ENCODE results near the gene GNPTG.

The GNPTG gene

DNA sequence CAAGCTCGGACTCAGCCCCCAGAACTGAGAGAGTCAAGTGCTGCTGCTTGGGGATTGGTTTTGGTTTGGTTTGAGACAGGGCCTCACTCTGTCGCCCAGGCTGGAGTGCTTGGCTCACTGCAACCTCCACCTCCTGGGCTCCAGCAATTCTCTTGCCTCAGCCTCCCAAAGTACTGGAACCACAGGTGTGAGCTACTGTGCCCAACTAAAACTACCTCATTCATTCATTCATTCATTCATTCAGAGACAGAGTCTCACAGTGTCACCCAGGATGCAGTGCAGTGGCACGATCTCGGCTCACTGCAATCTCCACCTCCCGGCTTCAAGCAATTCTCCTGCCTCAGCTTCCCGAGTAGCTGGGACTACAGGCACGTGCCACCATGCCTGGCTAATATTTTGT is 38.0 kb downstream of the GNPTG start:
- no peak overlapping the region for H3K4ac ChIP-seq (ENCODE audit: low read depth, low read length)
- H3K9ac ChIP-seq (ENCODE audit: low read length) = no peak overlapping the region
- whole genome bisulfite sequencing (ENCODE audit: extremely low coverage, insufficient coverage, insufficient read length) = no CpG with 5 or more reads among the region's 7 CpGs
- H3K4me1 ChIP-seq (ENCODE audit: control insufficient read depth in 1 of 2, insufficient read depth in 2 of 2, low read length in 2 of 2) = no peaks in the 10 kb centered on the region
- H3K9me3 ChIP-seq (ENCODE audit: insufficient read depth, low read depth, low read length) = peaks cover 4% of the 10 kb centered on the region
- no peak overlapping the region for H4K91ac ChIP-seq (ENCODE audit: low read depth, low read length)
- H3K4me3 ChIP-seq (ENCODE audit: low read depth, low read length) = no peak overlapping the region
- no peak overlapping the region for H3K14ac ChIP-seq (ENCODE audit: low read length)
- no peak overlapping the region for H2BK12ac ChIP-seq (ENCODE audit: low read length)
- no peak overlapping the region for H3K4me2 ChIP-seq (ENCODE audit: low read length)
- H3K23ac ChIP-seq (ENCODE audit: low read length) = no peak overlapping the region
- no peak overlapping the region for H3K27ac ChIP-seq (ENCODE audit: low read depth, low read length)
- H2BK120ac ChIP-seq (ENCODE audit: insufficient read depth, low read length, poor library complexity) = no peak overlapping the region
- H2AK5ac ChIP-seq (ENCODE audit: low read length) = no peak overlapping the region
- no peak overlapping the region for H4K8ac ChIP-seq (ENCODE audit: low read depth, low read length)
- DNase-seq = no peak
- H2BK5ac ChIP-seq (ENCODE audit: low read depth, low read length, poor library complexity) = no peak overlapping the region
- no peak overlapping the region for H2AFZ ChIP-seq (ENCODE audit: insufficient read depth, low read length, poor library complexity)
- no peak overlapping the region for H4K12ac ChIP-seq (ENCODE audit: low read depth, low read length)
- peaks cover 31 to 35% of the 10 kb centered on the region in 2 experiments for H3K36me3 ChIP-seq (ENCODE audit: control insufficient read depth in 1 of 2, insufficient read depth in 2 of 2, low read length in 2 of 2)
- no peaks in the 10 kb centered on the region for H3K27me3 ChIP-seq (ENCODE audit: insufficient read depth, low read length)
- no peaks in the 10 kb centered on the region for H3K79me1 ChIP-seq (ENCODE audit: low read length)
- no peaks in the 10 kb centered on the region for H3K79me2 ChIP-seq (ENCODE audit: control insufficient read depth, insufficient read depth, low read length, poor library complexity)
- no peak overlapping the region for H3K18ac ChIP-seq (ENCODE audit: low read length)

DNA sequence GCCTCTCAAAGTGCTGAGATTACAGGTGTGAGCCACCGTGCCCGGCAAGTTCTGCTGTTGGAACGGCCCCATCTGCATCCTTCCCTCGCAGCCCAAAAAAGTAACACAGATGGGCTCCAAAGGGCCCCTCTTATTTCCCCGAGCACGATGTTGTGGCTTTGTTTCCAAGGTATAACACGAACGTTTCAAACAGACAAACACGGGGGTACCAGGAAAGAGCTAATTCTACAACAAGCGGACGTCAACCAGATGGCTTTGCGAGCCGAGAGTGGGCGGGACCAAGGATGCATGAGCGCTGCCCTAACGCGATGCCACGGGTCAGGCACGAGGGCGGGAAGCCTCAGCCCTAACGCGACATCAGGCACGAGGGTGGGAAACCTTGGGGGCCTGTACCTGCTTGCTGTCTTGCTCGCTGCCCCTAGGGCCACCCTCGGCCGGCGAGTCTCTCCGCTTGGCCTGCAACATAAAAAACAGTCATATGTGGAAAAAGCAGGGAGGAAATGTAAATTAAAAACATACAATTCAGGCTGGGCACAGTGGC is 38.6 kb downstream of the GNPTG start:
- Histone ChIP-seq H2AK5ac (ENCODE audit: low read length) (no peak overlapping the region), H2BK120ac (ENCODE audit: insufficient read depth, low read length, poor library complexity) (no peak overlapping the region), H4K91ac (ENCODE audit: low read depth, low read length) (no peak overlapping the region), H3K4ac (ENCODE audit: low read depth, low read length) (no peak overlapping the region), H3K79me2 (ENCODE audit: control insufficient read depth, insufficient read depth, low read length, poor library complexity) (no peaks in the 10 kb centered on the region), H3K4me1 (ENCODE audit: control insufficient read depth in 1 of 2, insufficient read depth in 2 of 2, low read length in 2 of 2) (no peaks in the 10 kb centered on the region), H3K23ac (ENCODE audit: low read length) (no peak overlapping the region), H2AFZ (ENCODE audit: insufficient read depth, low read length, poor library complexity) (no peak overlapping the region), H3K18ac (ENCODE audit: low read length) (no peak overlapping the region), H4K8ac (ENCODE audit: low read depth, low read length) (no peak overlapping the region), H2BK5ac (ENCODE audit: low read depth, low read length, poor library complexity) (no peak overlapping the region), H2BK12ac (ENCODE audit: low read length) (no peak overlapping the region), H3K14ac (ENCODE audit: low read length) (no peak overlapping the region), H4K12ac (ENCODE audit: low read depth, low read length) (no peak overlapping the region), H3K27me3 (ENCODE audit: insufficient read depth, low read length) (no peaks in the 10 kb centered on the region), H3K4me3 (ENCODE audit: low read depth, low read length) (no peak overlapping the region), H3K36me3 (ENCODE audit: control insufficient read depth in 1 of 2, insufficient read depth in 2 of 2, low read length in 2 of 2) (peaks cover 27 to 34% of the 10 kb centered on the region in 2 experiments), H3K9ac (ENCODE audit: low read length) (no peak overlapping the region), H3K79me1 (ENCODE audit: low read length) (no peaks in the 10 kb centered on the region), H3K4me2 (ENCODE audit: low read length) (no peak overlapping the region), H3K9me3 (ENCODE audit: insufficient read depth, low read depth, low read length) (peaks cover 4% of the 10 kb centered on the region), H3K27ac (ENCODE audit: low read depth, low read length) (no peak overlapping the region)
- DNase-seq = no peak
- WGBS (ENCODE audit: extremely low coverage, insufficient coverage, insufficient read length) = no CpG with 5 or more reads among the region's 28 CpGs

DNA sequence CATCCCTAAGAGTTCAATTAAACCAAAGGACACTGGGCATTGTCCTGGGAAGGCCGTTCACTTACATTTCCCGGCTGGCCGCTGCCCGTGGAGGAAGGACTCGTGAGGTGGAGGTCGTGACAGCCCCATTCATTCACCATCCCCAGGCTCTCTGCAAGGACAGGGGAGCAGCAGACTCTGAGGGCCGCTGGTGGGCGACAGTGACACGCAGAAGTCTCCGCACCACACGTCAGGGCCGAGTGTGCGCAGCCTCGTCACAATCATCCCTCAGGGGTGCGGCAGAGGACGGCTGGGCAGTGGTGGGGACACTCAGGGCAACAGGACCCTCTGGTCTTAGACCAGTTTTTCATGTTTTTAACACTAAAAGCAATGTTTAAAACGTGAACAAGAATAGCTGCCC is 41.1 kb downstream of the GNPTG start:
- no CpG with 5 or more reads among the region's 17 CpGs for WGBS (ENCODE audit: extremely low coverage, insufficient coverage, insufficient read length)
- no peaks in the 10 kb centered on the region for H3K79me2 ChIP-seq (ENCODE audit: control insufficient read depth, insufficient read depth, low read length, poor library complexity)
- H2AK5ac ChIP-seq (ENCODE audit: low read length) = no peak overlapping the region
- H3K18ac ChIP-seq (ENCODE audit: low read length) = no peak overlapping the region
- H3K27me3 ChIP-seq (ENCODE audit: insufficient read depth, low read length) = no peaks in the 10 kb centered on the region
- H3K14ac ChIP-seq (ENCODE audit: low read length) = no peak overlapping the region
- no peak overlapping the region for H2BK120ac ChIP-seq (ENCODE audit: insufficient read depth, low read length, poor library complexity)
- no peak overlapping the region for H3K4ac ChIP-seq (ENCODE audit: low read depth, low read length)
- H3K27ac ChIP-seq (ENCODE audit: low read depth, low read length) = no peak overlapping the region
- H3K9me3 ChIP-seq (ENCODE audit: insufficient read depth, low read depth, low read length) = peaks cover 4% of the 10 kb centered on the region
- no peak for DNase-seq
- H4K91ac ChIP-seq (ENCODE audit: low read depth, low read length) = no peak overlapping the region
- no peaks in the 10 kb centered on the region for H3K79me1 ChIP-seq (ENCODE audit: low read length)
- no peak overlapping the region for H4K8ac ChIP-seq (ENCODE audit: low read depth, low read length)
- H3K4me2 ChIP-seq (ENCODE audit: low read length) = no peak overlapping the region
- no peak overlapping the region for H4K12ac ChIP-seq (ENCODE audit: low read depth, low read length)
- no peak overlapping the region for H3K4me3 ChIP-seq (ENCODE audit: low read depth, low read length)
- H2BK5ac ChIP-seq (ENCODE audit: low read depth, low read length, poor library complexity) = no peak overlapping the region
- H3K4me1 ChIP-seq (ENCODE audit: control insufficient read depth in 1 of 2, insufficient read depth in 2 of 2, low read length in 2 of 2) = no peaks in the 10 kb centered on the region
- H3K23ac ChIP-seq (ENCODE audit: low read length) = no peak overlapping the region
- no peak overlapping the region for H2BK12ac ChIP-seq (ENCODE audit: low read length)
- no peak overlapping the region for H3K9ac ChIP-seq (ENCODE audit: low read length)
- no peak overlapping the region for H2AFZ ChIP-seq (ENCODE audit: insufficient read depth, low read length, poor library complexity)
- peaks cover 35 to 38% of the 10 kb centered on the region in 2 experiments for H3K36me3 ChIP-seq (ENCODE audit: control insufficient read depth in 1 of 2, insufficient read depth in 2 of 2, low read length in 2 of 2)

DNA sequence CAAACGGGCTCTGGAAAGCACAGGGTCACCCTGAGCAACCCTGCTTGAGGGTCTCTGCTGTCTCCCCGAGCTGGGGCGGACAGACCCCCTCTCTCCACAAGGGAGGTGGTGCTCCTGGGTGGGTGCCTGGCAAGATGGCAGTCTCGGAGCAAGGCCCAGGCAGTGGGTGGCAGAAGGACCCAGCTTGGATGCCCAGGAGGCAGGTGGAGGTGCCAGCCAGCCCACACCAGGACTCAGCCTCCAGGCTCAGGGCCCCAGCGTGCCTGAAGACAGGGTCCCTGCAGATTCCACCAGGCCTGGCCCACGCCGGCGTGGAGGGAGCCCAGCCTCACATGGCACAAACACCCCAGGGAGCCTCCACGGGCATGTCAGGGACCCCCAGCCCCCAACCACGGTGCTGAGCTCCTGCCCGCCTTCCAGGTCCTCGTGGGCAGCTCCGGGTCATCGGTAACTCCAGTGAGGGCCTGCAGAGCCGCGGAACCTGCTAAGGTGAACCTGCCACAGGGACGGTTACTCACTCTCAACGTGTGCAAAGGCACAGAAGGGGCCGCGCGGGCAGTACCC is 42.0 kb downstream of the GNPTG start:
- Histone ChIP-seq H3K9ac (ENCODE audit: low read length) (no peak overlapping the region), H3K4me1 (ENCODE audit: control insufficient read depth in 1 of 2, insufficient read depth in 2 of 2, low read length in 2 of 2) (no peaks in the 10 kb centered on the region), H2BK12ac (ENCODE audit: low read length) (no peak overlapping the region), H3K79me2 (ENCODE audit: control insufficient read depth, insufficient read depth, low read length, poor library complexity) (no peaks in the 10 kb centered on the region), H4K12ac (ENCODE audit: low read depth, low read length) (no peak overlapping the region), H3K27ac (ENCODE audit: low read depth, low read length) (no peak overlapping the region), H2AFZ (ENCODE audit: insufficient read depth, low read length, poor library complexity) (no peak overlapping the region), H3K23ac (ENCODE audit: low read length) (no peak overlapping the region), H3K27me3 (ENCODE audit: insufficient read depth, low read length) (no peaks in the 10 kb centered on the region), H3K4ac (ENCODE audit: low read depth, low read length) (no peak overlapping the region), H3K4me2 (ENCODE audit: low read length) (no peak overlapping the region), H3K36me3 (ENCODE audit: control insufficient read depth in 1 of 2, insufficient read depth in 2 of 2, low read length in 2 of 2) (peaks cover 31 to 33% of the 10 kb centered on the region in 2 experiments), H3K18ac (ENCODE audit: low read length) (no peak overlapping the region), H3K79me1 (ENCODE audit: low read length) (no peaks in the 10 kb centered on the region), H4K91ac (ENCODE audit: low read depth, low read length) (no peak overlapping the region), H3K14ac (ENCODE audit: low read length) (no peak overlapping the region), H2AK5ac (ENCODE audit: low read length) (no peak overlapping the region), H4K8ac (ENCODE audit: low read depth, low read length) (no peak overlapping the region), H3K4me3 (ENCODE audit: low read depth, low read length) (no peak overlapping the region), H2BK120ac (ENCODE audit: insufficient read depth, low read length, poor library complexity) (no peak overlapping the region), H2BK5ac (ENCODE audit: low read depth, low read length, poor library complexity) (no peak overlapping the region), H3K9me3 (ENCODE audit: insufficient read depth, low read depth, low read length) (peaks cover 1% of the 10 kb centered on the region)
- no peak for DNase-seq
- whole genome bisulfite sequencing (ENCODE audit: extremely low coverage, insufficient coverage, insufficient read length) = no CpG with 5 or more reads among the region's 21 CpGs
